NCI-H187 (cell line): ENCODE results near the gene ZNF140.

ENCODE experiments used
- DNase-seq, 2 experiments: peaks; one replicate each; lab custom pipeline; 2025; lab: John Stamatoyannopoulos, UW

The ZNF140 gene

DNA sequence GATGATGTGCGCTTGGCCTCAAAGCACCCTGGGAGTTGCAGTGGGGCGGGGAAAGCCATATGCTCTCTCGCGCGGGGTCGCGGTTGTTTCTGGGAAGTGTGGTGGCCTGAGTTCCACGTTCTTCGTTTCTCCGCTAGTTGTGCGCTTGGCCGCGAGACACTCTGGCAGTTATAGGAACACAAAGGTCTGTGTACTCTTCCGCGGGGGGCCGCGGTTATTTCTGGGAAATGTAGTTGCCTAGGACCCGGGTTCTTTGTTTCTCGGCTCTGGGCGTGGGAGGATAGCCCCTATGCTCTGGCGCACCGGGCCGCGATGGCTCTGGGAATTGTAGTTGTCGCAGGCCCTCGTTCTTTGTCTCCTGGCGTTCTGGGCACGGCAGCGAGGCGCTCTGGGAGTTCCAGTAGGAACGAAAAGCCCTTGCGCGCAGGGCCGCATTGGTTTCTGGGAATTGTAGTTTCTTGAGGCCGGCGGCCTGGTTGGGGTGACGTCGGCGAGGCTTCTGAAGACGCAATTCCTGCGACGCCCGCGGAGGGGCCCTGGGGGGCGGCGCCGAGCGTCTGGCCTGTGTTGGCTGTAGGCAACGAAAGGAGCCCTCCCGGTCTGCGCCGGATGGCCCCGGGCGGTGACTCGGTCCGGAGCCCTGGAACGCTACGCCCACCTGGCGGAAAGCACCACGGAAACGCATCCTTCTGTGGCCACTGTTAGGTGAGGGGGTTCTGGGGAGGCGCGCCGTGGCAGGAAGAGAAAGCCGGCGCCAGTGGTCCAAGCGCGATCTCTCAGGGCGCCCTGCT, at the start of gene ZNF140:
ZNF140 (plus strand) TSS at position 556 of the 791 bp plus-strand sequence. CDS start 398 bp downstream, outside the sequence.
- DNase-seq, result peak; percentile 98 to 99

DNA sequence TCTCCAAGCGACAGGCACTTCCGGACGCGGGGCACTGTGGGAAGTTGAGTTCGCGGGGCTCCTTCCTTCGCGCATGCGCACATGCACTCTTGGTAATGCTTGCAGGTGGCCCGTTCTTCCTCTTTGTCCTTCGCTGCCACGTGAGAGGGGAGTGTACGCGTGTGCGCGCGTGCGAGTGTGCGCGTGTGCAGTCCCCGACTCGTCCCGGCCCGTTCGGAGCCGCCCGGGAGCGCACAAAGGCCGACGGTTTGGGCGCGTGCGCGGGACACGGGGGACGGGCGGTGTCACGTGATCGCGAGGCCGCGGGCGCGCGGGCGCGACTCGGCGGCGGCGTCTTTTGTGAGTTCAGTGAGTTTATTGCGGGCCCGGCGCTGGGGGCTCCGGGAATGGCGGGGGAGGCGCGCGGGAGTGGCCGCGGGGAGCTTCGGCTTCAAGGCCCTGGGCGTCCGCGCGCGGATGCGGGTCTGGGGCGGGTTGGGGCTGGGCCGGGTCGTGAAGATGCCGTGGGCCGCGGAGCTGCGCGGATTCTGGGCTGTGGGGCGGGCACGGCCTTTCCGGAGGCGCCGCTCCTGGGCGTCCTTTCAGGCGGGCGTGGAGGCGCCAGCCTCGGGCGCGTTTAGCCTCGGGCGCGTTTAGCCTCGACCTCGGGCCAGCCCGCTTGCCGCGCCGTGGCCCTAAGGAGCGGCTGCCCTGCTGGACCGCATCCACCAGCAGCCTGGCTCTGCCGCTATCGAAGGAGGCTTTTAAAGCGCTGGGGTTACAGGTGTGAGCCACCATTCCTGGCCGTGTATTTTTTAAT, 43.3 kb upstream of the ZNF140 start, which contains the start of gene ZNF84:
ZNF84 (plus strand) TSS at position 303 of the 799 bp plus-strand sequence. CDS start 3,959 bp downstream, outside the sequence.
- DNase-seq, result peak; percentile 95 to 97

DNA sequence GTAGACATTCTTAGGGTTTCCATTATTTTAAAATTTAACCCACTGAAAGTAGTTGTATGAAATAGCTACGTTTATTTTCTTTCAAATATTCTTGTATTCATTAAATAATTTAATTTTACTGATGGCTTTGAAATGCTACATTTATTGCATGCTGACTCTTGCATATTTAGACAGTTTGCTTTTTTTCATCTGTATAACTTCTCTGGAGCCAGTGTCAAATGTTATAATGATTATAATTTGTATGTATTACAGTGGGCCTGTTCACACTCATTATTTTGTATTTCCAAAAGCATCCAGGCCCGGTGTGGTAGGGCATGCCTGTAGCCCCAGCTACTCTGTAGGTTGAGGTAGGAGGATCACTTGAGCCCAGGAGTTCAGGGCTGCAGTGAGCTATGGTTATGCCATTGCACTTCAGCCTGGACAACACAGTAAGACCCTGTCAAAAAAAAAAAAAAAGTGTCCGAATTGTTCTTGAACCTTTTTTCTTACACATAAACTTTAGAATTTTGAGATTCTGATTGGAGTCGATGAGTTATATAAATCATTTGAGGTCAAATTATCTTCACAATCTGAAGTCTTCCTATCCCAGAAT, 42.5 kb upstream of the ZNF140 start:
- DNase-seq, result no peak

DNA sequence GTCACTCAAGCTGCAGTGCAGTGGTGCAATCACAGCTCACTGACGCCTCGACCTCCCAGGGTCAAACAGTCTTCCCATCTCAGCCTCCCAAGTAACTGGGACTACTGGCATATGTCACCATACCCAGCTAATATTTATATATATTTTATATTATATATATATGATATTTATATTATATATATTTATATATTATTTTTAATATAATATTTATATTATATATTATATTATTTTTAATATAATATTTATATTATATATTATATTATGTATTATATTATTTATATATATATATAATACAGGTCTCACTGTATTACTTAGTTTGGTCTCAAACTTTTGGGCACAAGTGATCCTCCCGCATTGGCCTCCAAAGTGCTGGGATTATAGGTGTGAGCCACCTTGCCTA, 34.0 kb upstream of the ZNF140 start:
- no peak for DNase-seq

DNA sequence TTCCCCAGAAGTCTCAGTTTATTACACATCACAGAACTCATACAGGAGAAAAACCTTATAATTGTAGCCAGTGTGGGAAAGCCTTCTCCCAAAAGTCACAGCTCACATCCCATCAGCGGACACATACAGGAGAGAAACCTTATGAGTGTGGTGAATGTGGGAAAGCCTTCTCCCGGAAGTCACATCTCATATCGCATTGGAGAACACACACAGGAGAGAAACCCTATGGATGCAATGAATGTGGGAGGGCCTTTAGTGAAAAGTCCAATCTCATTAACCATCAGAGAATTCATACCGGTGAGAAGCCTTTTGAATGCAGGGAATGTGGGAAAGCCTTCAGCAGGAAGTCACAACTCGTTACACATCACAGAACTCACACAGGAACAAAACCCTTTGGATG, 23.3 kb upstream of the ZNF140 start:
- no peak for DNase-seq

DNA sequence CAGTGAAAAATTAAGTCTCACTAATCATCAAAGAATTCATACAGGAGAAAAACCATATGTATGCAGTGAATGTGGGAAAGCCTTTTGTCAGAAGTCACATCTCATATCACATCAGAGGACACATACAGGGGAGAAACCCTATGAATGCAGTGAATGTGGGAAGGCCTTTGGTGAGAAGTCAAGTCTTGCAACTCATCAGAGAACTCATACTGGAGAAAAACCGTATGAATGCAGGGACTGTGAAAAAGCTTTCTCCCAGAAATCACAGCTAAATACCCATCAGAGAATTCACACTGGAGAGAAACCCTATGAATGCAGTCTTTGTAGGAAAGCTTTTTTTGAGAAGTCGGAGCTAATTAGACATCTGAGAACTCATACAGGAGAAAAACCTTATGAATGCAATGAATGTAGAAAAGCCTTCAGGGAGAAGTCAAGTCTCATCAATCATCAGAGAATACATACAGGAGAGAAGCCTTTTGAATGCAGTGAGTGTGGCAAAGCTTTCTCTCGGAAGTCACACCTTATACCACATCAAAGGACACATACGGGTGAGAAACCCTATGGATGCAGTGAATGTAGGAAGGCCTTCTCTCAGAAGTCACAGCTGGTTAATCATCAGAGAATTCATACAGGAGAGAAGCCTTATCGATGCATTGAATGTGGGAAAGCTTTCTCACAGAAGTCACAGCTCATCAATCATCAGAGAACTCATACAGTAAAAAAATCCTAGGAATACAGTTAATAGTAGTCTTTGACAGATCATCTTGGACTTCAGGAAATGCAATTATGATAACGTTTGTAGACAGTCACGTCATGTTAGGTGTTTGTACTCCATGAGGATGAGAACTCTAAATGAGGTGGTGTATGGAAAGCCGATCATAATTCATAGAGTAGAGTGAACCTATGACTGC, 22.3 kb upstream of the ZNF140 start:
- peak in 1 of 2 experiments; percentile 12 for DNase-seq

DNA sequence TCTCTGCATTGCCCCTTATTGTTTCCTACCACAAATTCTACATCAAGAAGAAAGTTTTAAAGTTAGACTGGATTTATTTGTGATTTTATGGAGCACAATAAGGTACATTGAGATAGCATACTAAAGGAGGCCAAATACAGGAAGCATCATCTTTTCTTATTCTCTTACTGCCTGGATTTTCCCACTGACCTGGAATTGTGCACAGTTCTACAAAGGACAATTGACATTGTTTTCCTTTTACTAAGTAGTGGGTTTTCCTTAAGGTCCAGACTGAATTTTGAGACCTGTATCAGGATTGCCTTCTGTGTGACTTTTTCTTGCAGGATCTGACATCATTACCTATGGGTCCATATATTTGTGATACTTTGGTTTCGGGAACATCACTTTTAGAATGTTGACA, 18.8 kb upstream of the ZNF140 start:
- no peak for DNase-seq

DNA sequence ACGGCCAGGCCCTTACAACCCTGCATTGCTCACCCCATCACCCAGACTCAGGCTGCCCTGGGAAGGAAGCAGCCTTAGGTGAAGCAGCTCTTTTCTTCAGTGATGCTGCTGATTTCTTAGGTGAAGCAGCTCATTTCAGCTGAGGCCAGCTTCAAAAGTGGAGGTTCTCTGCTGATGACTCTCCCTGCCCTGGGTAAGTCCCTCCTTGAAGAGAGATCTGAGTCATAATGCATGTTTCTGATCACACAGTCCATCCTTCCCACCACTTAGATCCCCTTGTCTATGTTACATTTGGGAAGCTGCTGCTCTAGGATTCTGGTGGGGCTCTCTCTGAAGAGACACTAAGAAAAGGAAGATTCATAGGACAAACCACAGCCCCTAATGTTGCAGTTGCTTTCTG, 17.2 kb upstream of the ZNF140 start:
- no peak for DNase-seq

DNA sequence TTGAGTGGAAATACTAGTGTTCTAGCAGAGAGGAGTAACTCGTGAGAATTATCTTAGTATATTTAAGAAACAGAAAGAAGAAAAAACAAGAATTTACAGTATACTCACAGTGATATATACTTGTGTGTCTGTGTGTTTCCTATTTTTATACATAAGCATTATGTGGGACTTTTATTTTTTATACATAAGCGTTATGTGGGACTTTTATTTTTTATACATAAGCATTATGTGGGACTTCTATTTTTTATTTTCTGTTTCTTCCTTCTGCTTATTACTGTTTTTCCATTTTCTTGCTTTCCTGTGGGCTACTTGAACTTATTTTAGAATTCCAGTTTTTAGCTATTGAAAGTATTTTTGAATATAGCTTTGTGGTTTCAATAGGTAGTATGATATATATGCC, 6.9 kb upstream of the ZNF140 start:
- no peak for DNase-seq

DNA sequence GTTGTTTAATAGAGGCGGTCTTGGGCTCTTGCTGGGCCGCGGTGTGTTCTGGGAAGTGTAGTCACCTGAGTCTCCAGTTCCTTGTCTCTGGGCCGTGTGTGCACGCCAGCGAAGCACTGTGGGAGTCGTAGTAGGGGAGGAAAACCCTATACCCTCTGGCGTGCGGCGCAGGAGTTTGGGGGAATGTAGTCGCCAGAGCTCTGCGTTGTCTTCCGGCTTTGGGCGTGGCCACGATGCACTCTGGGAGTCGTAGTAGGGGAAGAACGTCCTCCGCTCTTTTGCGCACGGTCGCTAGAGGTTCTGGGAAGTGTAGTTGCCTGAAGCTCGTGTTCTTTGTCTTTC, 726 bp upstream of the ZNF140 start:
- peak; percentile 98 to 99 for DNase-seq

DNA sequence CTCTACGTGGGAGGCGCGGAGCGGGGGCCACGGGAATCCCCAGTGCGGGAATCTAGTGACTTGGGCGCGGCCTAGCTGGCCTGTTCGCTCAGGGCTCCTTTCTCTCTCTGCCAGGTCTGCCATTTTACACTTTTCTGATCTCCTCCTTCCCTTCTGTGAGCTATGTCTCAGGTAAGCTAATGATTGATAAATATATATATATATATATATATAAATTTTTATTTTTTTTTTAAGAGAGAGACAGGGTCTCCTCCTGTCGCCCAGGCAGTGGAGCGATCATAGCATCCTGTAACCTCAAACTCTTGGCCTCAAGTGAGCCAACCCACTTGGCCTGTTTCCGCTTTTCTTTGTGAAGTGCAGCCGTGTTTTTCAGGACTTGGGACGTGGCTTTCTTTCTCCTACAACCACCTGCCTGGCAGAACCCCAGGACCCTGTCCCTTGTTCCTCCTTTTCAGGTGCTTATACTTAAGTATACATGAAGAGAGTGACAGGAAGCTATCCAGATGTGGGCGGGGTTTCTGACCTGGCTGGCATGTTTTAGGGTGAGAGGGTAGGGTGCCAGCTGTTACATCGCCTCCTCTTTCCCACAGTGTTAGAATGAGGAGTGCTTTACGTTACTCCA, 547 bp downstream of the ZNF140 start:
- peak in 1 of 2 experiments; percentile 47 for DNase-seq

DNA sequence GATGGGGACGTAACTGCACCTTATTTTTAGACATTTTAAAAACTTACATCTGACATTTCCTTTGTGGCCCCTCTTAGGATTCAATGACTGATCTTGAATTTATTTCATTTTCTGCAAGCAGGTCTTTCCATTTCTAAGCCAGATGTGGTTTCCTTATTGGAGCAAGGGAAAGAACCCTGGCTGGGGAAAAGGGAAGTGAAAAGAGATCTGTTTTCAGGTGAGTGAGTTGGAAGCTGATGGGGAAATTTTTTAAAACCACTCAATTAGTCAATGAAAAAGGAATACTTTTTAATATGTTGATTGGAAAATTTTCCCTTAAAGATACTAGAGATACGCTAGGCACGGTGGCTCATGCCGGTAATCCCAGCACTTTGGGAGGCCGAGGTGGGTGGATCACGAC, 2.6 kb downstream of the ZNF140 start:
- DNase-seq, result no peak

DNA sequence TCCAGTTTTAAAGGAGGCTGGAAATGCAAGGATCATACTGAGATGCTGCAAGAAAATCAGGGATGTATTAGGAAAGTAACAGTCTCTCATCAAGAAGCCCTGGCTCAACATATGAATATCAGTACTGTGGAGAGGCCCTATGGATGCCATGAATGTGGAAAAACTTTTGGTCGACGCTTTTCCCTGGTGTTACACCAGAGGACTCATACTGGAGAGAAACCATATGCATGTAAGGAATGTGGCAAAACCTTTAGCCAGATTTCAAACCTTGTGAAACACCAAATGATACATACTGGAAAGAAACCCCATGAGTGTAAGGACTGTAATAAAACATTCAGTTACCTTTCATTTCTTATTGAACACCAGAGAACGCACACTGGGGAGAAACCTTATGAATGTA, 24.9 kb downstream of the ZNF140 start:
- DNase-seq, result no peak

DNA sequence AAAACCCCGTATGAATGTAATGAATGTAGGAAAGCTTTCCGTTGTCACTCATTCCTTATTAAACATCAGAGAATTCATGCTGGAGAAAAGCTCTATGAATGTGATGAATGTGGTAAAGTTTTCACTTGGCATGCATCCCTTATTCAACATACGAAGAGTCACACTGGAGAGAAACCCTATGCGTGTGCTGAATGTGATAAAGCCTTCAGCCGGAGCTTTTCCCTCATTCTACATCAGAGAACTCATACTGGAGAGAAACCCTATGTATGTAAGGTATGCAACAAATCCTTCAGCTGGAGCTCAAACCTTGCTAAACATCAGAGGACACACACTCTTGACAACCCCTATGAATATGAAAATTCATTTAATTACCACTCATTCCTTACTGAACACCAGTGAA, 25.5 kb downstream of the ZNF140 start:
- DNase-seq, result no peak

DNA sequence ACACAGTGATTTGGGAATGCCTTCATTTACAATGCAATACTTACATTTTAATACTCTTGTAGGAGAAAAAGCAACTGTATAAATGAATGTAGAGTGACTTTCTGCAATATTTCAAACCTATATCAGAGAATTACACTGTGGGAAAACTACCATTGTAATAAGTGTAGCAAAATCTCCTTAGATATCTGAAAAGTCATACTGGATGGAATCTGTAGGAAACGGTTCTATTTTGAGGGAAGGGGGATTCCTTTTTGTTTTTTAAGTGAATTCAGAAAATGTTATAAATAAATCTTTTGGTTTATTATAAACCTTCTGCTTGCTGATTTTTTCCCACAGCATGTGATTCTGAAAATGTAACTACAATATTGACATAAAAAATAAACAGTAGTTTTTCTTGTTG, 26.4 kb downstream of the ZNF140 start:
- DNase-seq, result no peak

DNA sequence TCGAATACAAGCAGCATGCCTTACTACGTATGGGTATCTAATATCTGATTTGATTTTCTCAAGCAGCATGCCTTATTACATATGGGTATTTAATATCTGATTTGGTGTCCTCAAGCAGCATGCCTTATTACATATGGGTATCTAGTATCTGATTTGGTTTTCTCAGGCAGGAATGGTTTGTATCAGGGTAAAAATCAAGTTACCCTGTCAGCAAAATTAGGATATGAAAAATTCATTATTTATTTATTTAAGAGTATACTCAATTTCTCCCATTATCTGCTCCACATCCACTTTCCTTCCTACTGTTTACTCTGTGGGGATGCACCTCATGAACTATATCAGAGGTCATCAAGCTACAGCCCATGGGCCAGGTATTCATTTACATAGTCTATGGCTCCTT, 27.4 kb downstream of the ZNF140 start:
- DNase-seq, result no peak

DNA sequence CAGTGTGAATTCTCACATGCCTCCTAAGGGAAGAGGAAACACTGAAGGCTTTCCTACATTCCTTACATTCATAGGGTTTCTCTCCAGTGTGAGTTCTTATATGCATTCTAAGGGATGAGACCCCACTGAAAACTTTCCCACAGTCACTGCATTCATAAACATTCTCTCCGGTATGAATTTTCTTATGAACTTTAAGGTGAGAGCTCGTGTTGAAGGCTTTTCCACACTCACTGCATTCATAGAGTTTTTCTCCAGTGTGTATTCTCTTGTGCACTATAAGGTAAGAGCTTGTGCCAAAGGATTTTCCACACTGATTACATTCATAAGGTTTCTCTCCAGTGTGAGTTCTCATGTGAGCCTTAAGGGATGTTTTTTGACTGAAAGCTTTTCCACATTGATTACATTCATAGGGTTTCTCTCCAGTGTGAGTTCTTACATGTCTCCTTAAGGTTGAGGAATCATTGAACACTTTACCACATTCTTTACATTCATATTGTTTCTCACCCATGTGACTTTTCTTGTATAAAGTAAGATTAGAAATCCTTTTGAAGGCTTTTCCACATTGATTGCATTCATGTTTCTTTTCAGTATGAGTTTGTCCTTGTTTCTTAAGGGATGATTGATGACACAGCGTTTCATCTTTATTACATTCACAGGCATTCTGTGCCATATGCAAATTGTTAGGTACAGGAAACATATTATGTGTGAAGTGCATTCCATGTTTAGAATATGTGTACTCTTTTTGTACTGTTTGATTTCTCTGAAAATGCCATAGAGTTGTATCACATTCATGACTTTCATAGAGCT, 39.9 kb downstream of the ZNF140 start:
- no peak for DNase-seq

DNA sequence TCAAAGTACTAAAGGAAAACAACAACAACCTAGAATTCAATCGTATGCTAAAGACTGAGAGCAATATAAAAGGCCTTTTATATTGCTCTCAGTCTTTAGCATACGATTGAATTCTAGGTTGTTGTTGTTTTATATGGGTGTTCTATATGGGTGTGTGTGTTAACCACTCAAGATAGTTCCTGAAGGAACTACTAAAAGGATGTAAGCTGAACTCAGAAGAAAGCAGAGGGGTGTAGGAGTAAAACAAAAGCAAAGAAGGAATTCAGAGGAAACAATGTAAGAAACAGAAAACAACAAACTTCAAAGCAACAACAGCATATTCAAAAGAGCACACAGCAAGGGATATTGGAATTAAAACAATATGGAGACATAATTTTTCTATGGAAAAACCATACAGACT, 44.0 kb downstream of the ZNF140 start:
- no peak for DNase-seq

DNA sequence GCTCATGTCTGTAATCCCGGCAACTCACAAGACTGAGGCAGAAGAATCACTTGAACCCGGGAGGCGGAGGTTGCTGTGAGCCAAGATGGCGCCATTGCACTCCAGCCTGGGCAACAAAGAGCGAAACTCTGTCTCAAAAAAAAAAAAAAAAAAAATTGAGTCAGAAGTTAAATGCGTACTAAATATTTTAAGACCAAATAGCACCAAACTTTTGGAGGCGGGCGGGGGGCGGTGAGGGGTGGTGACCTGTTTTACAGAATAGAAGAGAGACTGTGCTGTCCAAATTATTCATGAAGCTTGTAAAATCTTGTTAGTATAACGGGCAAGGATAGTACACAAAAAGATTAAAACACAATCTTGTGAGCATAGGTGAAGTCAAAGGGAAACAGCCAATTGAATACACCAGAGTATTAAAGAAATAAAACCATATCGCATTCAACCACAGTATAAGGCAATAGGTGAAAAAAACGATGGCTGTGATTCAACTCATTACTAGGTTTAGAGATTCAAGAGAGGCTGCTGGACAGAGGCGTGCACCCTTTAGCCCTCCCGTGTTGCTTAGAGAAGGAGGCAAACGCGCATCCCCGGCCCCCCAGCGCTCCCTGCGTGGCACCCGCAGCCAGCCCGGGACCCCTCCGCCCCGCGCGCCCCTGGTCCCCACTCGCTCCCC, 48.8 kb downstream of the ZNF140 start:
- peak in 1 of 2 experiments; percentile 38 for DNase-seq
